Heart left ventricle (tissue), 13 donors: ENCODE results near the gene PPP4R3B.

Source experiments
- CTCF ChIP-seq, 12 donors: fragments of 200-600 bp; sonication (generic) in 4 of 12; IDR thresholded peaks; one replicate each; pipeline versions ENCODE4 v1.5.0 to v1.8.0; 2018 to 2022; ENCODE audit warnings: antibody characterized with exemption in 12 of 12, mild to moderate bottlenecking in 5 of 12
- POLR2A ChIP-seq, 2 donors: fragments of 450-650 bp; IDR thresholded peaks; one replicate each; pipeline ENCODE4 v1.6.1; 2017; ENCODE audit warnings: antibody characterized with exemption in 2 of 2, mild to moderate bottlenecking in 2 of 2, moderate library complexity in 2 of 2
- donor health status: ischemic (EF 13 %, LVEDD 7.1; RV severe dilation, severe dysfunction).
- donor health status: DM: no; HTN: yes; CAD: no.
- donor health status: DM: no; HTN: no; CAD: no.
- donor health status: ischemic (EF 25% LVEDD 6.9; RV normal size, moderate dysfunction).
- donor health status: ischemic (EF 25% LVEDD 5.7; RV mildly dilated, moderate dysfunction).
- donor health status: ischemic (EF 35%, LVEDD 5.7; RV mildly dilated, moderate dysfunction).
- donor health status: nonischemic (EF 11% LVEDD 7.7; RV severe dilation, severe dysfunction).
- donor health status: DM: yes; HTN: yes; CAD: no.
- donor health status: PGD.
- donor health status: ischemic (EF 29% LVEDD 5.4; RV normal size, mild dysfunction).
- donor health status: nonischemic (EF 23%, LVEDD 6.1; RV moderate dilation, normal function).

DNA sequence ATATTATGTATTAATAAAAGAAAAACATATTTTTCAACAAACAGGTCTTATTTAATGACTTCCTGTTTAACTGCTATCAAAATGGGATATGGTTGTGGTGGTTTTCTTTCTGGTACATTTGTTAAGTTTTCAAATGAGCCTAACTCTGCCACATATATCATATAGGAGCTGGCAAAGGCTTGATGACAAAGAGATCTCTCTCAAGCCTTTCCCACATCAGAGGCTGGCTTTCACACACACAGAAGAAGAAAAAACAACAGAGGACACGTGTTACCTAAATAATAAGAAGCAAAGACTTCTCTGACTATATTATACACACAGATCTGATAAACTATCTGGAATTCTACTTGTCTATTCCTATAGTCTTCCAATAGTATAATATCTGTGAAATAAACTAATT lies 51.8 kb downstream of the PPP4R3B start:
- no peak for TF ChIP-seq CTCF (IDR thresholded peaks at IDR 0.05)
- no peak for TF ChIP-seq POLR2A (IDR thresholded peaks at IDR 0.05)
